ENCODE results near the gene CAND2. TPM values are rescaled to one million over a fixed set of nuclear protein-coding genes. Genes with fewer than 3 reads are reported as not detected.

Gene CAND2
- total and polyA plus RNA-seq, 2 experiments from 2014 or later: 5.6 to 20.5 TPM

GRCh38 chr3:12777171-12777570 is 19.3 kb upstream of the CAND2 start (continued):
- TF ChIP-seq ETS1 (IDR thresholded peaks at IDR 0.05): no peak

- DNase-seq (ENCODE audit: low spot score) (no peak), ATAC-seq (no peak)
- H3K27me3 Mint-ChIP-seq (ENCODE audit: insufficient read depth, low read depth, poor library complexity): peaks cover 2% of the 10 kb centered on the region
- no peak for TF ChIP-seq NANOG (IDR thresholded peaks at IDR 0.05; ENCODE audit: borderline replicate concordance)
- TF ChIP-seq CREB1 (CRISPR knock-in tag; IDR thresholded peaks at IDR 0.05; ENCODE audit: low read depth): no peak
- TF ChIP-seq POLR2AphosphoS5 (IDR thresholded peaks at IDR 0.05; ENCODE audit: low read depth): no peak
- TF ChIP-seq EZH2phosphoT487 (IDR thresholded peaks at IDR 0.05; ENCODE audit: unreplicated experiment): no peak
- no peak for TF ChIP-seq STAT1 (IDR thresholded peaks at IDR 0.05; ENCODE audit: unreplicated experiment)
- TF ChIP-seq CTCF (conservative IDR thresholded peaks at IDR 0.05; ENCODE audit: low read depth in 2 of 2): no peak
- no peak for TF ChIP-seq JUNB (IDR thresholded peaks at IDR 0.05; ENCODE audit: unreplicated experiment)
- no peak for TF ChIP-seq REST (IDR thresholded peaks at IDR 0.05; ENCODE audit: unreplicated experiment)
- no peak overlapping the region for H3K4me2 ChIP-seq
- no peak overlapping the region for H3K4me3 Mint-ChIP-seq
- H3K36me3 Mint-ChIP-seq (ENCODE audit: low read depth): no peaks in the 10 kb centered on the region
- peaks cover 6% of the 10 kb centered on the region for H3K4me1 ChIP-seq (ENCODE audit: insufficient read depth)
- no peaks in the 10 kb centered on the region for H3K27me3 ChIP-seq (ENCODE audit: insufficient read depth)
- peaks cover 20% of the 10 kb centered on the region; the same call in 2 of the 3 replicates for H3K4me1 Mint-ChIP-seq
- H3K79me2 ChIP-seq (replicated peaks; ENCODE audit: insufficient read depth): no peaks in the 10 kb centered on the region
- H3K9me2 ChIP-seq (ENCODE audit: insufficient read depth): no peaks in the 10 kb centered on the region
- no peak overlapping the region for H3K27ac ChIP-seq (ENCODE audit: low read depth)
- H4K20me1 ChIP-seq (replicated peaks; ENCODE audit: insufficient read depth): no peaks in the 10 kb centered on the region
- H3K27ac Mint-ChIP-seq: no peak overlapping the region
- H3K4me3 ChIP-seq: no peak overlapping the region
- no peak overlapping the region for H2AFZ ChIP-seq
- H3F3A ChIP-seq (replicated peaks; ENCODE audit: low read depth): no peaks in the 10 kb centered on the region
- no peaks in the 10 kb centered on the region for H3K36me3 ChIP-seq (ENCODE audit: insufficient read depth)
- no peaks in the 10 kb centered on the region; the same call in 2 of the 3 replicates for H3K9me3 Mint-ChIP-seq
Observed at GRCh38 chr3:12780751-12781150, 15.7 kb upstream of the CAND2 start.
